GM12865 (cell line): Measurements from ENCODE around the gene DEFB132.
"Not testable (repeated sequence)": the region's sequence is repeated elsewhere in the genome, so short reads cannot be mapped to it uniquely, and the experiment has no call there.

Source experiments
- DNase-seq: peaks from one replicate; pipeline ENCODE4 v3.0.0; 2010; ENCODE audit warnings: low read depth
- H3K4me3 ChIP-seq: 2 replicates; pipeline ENCODE4 v1.5.1; 2011; ENCODE audit warnings: mild to moderate bottlenecking, low read depth, low read length, control low read depth
- TF ChIP-seq, protein P1 (sequence below): IDR thresholded peaks from 2 replicates; pipeline ENCODE4 v1.5.1; 2011; ENCODE audit warnings: low read length, control low read depth, low read depth, inconsistent platforms; ENCODE audit not compliant: insufficient read depth; ENCODE audit errors: missing control alignments

Gene DEFB132

DNA sequence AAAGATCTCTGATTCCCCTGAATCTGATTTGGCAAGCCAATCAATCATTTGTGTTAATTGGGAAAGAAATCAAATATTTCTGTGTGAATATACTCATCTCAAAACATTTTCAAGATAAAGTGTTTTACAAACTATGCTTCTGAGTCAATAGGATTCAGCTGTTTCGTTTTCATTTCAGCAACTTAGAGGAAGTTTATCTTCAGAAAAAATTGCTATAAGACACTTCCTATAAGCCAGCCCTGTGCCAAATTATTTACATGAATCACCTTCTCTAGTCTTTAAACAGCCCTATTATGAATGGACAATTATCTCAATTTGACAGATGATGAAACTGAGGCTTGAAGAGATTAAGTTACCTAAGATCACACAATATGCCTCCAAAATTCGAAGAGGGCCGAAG, 19.6 kb upstream of the DEFB132 start:
- no peak overlapping the region for H3K4me3 ChIP-seq
- TF ChIP-seq, protein P1, sequence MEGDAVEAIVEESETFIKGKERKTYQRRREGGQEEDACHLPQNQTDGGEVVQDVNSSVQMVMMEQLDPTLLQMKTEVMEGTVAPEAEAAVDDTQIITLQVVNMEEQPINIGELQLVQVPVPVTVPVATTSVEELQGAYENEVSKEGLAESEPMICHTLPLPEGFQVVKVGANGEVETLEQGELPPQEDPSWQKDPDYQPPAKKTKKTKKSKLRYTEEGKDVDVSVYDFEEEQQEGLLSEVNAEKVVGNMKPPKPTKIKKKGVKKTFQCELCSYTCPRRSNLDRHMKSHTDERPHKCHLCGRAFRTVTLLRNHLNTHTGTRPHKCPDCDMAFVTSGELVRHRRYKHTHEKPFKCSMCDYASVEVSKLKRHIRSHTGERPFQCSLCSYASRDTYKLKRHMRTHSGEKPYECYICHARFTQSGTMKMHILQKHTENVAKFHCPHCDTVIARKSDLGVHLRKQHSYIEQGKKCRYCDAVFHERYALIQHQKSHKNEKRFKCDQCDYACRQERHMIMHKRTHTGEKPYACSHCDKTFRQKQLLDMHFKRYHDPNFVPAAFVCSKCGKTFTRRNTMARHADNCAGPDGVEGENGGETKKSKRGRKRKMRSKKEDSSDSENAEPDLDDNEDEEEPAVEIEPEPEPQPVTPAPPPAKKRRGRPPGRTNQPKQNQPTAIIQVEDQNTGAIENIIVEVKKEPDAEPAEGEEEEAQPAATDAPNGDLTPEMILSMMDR, result no peak
- DNase-seq, result no peak

DNA sequence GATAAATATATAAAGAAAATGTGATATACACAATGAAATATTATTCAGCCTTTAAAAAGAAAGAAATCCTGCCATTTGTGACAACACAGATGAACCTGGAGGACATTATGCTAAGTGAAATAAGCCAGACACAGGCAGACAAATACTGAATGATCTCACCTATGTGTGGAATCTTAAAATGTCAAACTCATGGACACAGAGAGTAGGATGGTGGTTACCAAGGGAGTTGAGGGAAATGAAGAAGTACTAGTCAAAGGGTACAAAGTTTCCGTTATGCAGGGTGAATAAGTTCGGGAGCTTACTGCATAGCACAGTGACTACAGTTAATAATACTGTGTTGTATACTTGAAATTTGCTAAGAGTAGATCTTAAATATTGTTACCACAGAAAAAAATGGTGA, 14.6 kb upstream of the DEFB132 start:
- TF ChIP-seq, protein P1, result no peak
- no peak for DNase-seq
- no peak overlapping the region for H3K4me3 ChIP-seq

DNA sequence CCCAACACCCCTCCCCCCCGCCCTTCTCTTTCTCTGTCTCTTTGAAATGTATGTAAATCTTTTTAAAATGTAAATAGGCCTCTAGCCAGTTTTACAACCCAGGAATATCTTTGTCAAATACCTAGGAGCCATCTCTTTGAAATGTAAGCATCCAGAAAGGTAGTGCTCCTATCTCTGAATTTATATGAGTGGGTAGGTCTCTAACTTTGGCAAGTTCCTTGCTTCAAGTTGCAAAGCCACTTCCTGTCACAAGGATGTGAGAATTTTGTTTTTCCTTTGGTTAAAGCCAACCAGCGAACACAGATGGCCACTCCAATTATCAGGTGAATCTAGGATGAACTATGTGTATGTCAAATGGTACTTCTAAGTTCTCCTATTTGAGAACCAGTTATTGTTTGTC, 6.2 kb upstream of the DEFB132 start:
- no peak overlapping the region for H3K4me3 ChIP-seq
- DNase-seq, result no peak
- TF ChIP-seq, protein P1, result no peak

DNA sequence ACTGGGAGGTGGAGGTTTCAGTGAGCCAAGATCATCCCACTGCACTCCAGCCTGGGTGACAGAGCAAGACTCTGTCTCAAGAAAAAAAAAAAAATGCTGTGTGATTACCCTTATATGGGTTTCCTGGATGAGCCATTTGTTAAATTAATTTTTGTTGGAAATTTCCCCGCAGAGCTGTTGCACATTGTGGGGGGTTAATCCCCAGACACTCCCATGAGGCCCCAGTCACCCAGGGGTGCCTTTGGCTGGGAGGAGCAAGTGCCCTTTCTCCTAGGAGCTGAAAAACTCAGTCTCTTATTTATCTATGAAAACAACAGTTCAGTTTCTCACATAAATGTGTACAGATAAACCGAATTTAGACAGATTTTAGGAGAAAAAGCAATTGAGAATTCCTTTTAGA, 4.7 kb upstream of the DEFB132 start:
- TF ChIP-seq, protein P1, result no peak
- H3K4me3 ChIP-seq, result no peak overlapping the region
- DNase-seq, result no peak

DNA sequence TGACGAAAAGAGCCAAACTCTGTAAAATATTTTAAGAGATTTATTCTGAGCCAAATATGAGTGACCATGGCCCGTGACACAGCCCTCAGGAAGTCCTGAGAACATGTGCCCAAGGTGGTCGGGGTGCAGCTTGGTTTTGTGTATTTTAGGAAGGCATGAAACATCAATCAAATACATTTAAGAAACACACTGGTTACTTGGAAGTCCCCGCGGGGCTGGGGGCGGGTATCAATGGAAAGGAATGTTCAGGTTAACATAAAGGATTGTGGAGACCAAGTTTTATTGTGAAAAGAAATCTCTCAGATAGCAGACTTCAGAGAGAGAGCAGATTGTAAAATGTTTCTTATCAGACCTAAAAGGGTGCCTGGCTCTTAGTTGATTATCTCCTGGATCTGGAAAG, 4.1 kb upstream of the DEFB132 start:
- not testable (repeated sequence) for DNase-seq, H3K4me3 ChIP-seq

DNA sequence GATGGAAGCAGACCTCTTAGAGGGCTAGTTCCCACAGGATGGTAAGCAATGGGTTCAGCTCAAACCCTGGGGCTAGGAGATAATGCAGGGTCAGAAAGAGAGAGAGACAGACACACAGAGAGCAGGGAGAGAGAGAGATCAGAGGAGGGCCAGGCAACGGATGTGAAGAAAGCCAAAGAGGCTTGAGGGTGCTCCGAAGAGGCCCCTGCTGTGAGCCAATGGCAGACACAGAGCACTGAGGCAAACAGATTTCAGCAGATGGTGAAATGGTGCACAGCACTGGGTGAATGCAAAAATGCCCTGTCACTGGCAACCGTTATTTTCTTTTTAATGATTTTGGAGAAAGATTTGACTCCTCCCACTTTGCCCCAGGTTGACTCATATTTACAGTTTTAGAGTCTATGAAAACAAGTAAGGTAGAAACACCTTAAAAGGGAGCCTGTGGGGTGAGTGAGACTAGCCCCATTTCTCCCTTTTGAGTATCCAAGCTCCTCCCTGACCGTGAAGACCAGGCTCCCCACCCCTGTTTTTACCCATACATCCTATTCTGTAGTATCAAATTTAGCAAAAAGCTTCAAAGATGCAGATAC, 840 bp downstream of the DEFB132 start:
- TF ChIP-seq, protein P1, result no peak
- DNase-seq, result no peak
- H3K4me3 ChIP-seq, result no peak overlapping the region

DNA sequence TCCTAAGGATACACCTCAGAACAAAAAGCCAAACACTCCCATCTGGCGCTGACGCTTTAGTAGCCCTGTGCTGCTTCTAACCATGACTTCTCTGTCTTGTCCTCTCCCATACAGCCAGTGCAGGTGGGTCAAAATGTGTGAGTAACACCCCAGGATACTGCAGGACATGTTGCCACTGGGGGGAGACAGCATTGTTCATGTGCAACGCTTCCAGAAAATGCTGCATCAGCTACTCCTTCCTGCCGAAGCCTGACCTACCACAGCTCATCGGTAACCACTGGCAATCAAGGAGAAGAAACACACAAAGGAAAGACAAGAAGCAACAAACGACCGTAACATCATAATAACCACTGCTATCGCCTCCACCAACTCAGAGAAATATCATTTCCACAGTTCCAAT, 1.4 kb downstream of the DEFB132 start:
- no peak overlapping the region for H3K4me3 ChIP-seq
- TF ChIP-seq, protein P1, result peak; percentile 17
- DNase-seq, result peak; percentile 37
